NOMO-1 (cell line): Measurements from ENCODE around the gene NOL3.
"Not testable (repeated sequence)": the region's sequence is repeated elsewhere in the genome, so short reads cannot be mapped to it uniquely, and the experiment has no call there.

ENCODE experiments used
- DNase-seq, 2 experiments: peaks; one replicate each; lab custom pipeline; 2025; ENCODE audit not compliant: unreplicated experiment in 2 of 2; lab: John Stamatoyannopoulos, UW

The NOL3 gene

GRCh38 chr16:67170168-67170948 lies at the start of gene NOL3:
Gene NOL3 (plus strand): TSS chr16:67170538.
- no peak for DNase-seq

GRCh38 chr16:67122799-67123198 lies 47.5 kb upstream of the NOL3 start:
- not testable (repeated sequence) for DNase-seq

DNA sequence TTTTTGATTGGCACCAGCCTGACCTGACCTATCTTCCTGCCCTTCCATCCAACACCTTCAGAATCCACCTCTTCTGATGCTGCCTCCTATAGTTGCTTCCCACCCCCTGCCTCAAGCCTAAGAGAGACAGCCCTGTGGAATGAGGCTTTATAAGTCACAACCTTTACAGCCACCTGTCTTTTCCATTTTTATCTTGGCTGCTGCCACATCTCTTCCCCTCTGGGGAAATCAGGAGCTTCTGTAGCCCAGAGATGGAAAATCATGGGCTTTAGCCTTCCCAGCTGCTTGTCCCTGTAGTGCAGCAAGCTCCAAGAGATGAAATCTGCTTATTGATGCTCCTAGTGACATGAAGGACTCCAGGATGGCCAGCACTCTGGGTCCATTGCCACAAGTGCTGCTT lies 41.9 kb upstream of the NOL3 start:
- no peak for DNase-seq

- no peak for DNase-seq
These were observed 41.5 kb upstream of the NOL3 start for GRCh38 chr16:67128887-67129286.

DNA sequence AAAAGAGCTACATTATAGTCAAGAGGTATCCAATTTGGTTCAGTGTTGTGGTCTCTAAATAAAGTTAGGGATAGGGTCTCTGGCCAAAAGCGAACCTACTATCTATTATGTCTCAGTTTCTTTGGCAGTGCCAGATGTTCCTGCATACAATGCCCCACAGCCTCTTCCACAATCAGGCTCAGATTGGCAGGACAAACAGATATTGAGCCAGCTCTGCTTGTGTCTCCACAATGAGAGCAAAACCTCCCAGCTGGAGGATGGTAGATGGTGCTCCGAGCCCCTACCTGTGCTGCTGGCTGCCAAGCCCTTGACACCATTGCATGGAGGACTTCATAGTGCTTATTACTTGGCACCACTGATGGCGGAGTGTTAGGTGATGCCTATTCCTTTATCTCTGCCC lies 40.9 kb upstream of the NOL3 start:
- no peak for DNase-seq

GRCh38 chr16:67137605-67138004 lies 32.7 kb upstream of the NOL3 start:
- DNase-seq = no peak

- DNase-seq = no peak
These were observed 28.9 kb upstream of the NOL3 start for GRCh38 chr16:67141391-67141790.

DNA sequence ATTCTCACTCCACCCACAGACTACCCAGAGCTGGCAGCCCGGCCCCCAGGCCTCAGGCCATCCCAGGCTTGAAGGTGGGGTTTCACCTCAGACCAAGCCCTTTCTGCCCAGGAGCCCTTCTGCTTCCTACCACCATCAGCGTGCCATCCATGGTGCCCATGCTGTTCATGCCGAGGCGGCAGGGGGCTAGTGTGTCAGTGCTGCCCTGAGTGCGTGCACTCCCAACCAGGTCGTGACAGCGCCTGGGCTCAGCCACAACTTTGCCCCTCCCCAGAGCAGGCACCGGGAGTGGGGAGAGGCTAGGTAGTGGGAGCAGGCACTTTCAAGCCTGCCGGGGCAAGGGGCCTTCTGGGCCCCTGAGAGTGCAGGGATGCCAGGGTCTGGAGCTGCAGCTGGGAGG lies 28.0 kb upstream of the NOL3 start:
- DNase-seq = no peak

DNA sequence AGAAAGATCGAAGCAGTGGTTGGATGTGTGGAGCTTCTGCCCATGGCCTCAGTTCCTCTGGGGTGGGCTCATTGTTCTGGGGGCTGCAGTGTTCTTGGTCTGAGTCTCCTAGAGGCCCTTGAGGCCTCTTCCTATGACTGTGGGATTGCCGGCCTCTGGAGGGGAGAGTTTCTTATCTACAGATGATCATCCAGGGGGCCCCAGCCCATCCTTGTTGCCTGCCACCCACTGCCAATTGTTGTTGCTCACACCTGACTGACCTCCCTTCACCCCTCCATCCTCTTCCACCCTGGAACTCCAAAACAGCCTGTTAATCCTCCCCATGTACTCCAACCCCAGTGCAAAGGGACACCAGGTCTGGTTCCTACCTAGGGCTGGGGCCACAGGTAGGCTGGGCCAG lies 25.4 kb upstream of the NOL3 start:
- DNase-seq = no peak

- no peak for DNase-seq
These were observed 24.6 kb upstream of the NOL3 start for GRCh38 chr16:67145746-67146145.

GRCh38 chr16:67146523-67147357 lies 23.6 kb upstream of the NOL3 start:
- DNase-seq = no peak

DNA sequence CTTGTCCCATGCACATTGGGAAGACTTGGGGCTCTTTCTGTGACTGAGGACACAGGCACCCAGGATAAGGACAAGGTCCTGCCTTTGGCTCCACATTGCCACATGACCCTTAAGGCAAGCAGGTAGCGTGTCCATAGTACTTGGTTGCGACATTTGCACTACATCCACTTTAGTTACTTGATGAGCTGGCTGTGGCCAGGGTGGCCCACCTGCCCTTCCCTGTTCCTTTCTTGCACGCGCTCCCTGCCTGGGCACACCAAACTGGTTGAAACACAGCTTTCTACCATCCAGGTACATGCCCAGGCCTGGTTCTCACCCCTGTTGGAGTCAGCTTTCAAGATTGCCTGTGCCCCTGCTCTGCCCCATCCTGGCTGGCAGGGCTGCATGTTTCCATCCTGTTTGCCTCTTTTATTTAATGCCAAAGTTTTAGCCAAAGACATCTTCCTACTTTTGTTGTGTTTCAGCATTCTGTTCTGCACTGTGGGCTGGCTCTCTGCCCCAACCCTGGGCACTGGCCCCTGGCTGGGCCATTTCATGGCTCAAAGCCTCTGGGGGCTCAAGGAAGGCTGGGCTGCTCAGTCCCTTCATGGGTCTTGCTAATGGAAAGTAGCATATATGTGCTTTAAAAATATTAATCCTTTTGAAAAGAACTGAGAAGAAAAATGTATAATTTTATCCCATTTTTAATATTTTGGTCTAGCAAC lies 22.7 kb upstream of the NOL3 start:
- no peak for DNase-seq

- DNase-seq = no peak
These were observed 22.1 kb upstream of the NOL3 start for GRCh38 chr16:67148221-67148620.

- no peak for DNase-seq
These were observed 21.6 kb upstream of the NOL3 start for GRCh38 chr16:67148656-67149275.

DNA sequence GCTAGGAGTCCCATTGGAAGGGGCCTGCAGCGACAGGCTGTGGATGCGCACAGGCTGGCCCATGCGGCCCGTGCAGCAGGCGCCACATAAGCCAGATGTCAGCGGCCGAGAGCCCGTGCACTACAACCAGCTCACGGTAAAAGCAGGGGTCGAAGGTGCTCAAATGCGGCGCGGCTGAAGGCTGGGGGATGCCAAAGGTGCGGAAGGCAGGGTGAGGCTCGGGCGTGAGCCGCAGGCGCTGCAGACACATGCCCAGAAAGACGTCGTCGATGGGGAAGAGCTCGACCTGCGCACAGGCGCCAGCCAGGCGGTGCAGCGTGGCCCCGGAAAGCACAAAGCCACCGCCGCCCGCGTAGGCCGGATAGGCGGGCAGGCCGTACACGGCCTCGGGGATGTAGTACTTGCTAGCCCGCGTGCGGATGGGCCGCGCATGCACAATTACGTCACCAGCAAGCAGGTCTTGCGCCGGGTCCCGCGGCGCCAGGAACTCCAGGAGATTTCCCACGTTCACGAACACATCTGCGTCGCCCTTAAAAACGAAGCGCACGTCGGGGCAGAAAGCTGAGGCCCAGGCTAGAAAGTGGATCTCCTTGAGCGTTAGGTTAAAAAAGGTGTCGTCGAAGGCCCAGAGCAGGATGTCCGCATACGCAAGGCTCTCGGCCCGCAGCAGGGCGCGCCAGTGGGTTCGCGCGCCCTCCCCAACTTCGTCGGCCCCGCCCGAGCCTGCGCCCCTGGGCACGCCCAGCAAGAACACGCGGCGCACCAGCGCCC lies 20.9 kb upstream of the NOL3 start:
- DNase-seq = no peak

- DNase-seq = no peak
These were observed 20.1 kb upstream of the NOL3 start for GRCh38 chr16:67150047-67150832.

GRCh38 chr16:67150833-67151396 lies 19.4 kb upstream of the NOL3 start, which contains the start of gene B3GNT9:
Gene B3GNT9 (minus strand): TSS chr16:67150998. CDS start chr16:67150485, 513 bp downstream.
- DNase-seq = no peak

- DNase-seq = no peak
These were observed 18.8 kb upstream of the NOL3 start for GRCh38 chr16:67151431-67152097.
